IPS-20b (cell line): Measurements from ENCODE around the gene KL.

ENCODE experiments used
- H3K27ac ChIP-seq: one replicate; pipeline ENCODE4 v1.5.1; 2013; ENCODE audit warnings: low read length
- H3K27me3 ChIP-seq: 2 replicates; pipeline ENCODE4 v1.6.1; 2013; ENCODE audit warnings: mild to moderate bottlenecking, low read length, inconsistent platforms; ENCODE audit not compliant: insufficient read depth
- H3K36me3 ChIP-seq: 2 replicates; pipeline ENCODE4 v1.6.1; 2013; ENCODE audit warnings: low read depth, mild to moderate bottlenecking, inconsistent platforms, low read length, moderate library complexity; ENCODE audit not compliant: insufficient read depth
- H3K4me1 ChIP-seq: 2 replicates; pipeline ENCODE4 v1.6.1; 2013; ENCODE audit warnings: mild to moderate bottlenecking, control low read depth, inconsistent platforms, low read length, moderate library complexity; ENCODE audit not compliant: insufficient read depth
- H3K4me3 ChIP-seq: 2 replicates; pipeline ENCODE4 v1.5.1; 2013; ENCODE audit warnings: mild to moderate bottlenecking, low read length, inconsistent platforms
- H3K9ac ChIP-seq: 2 replicates; pipeline ENCODE4 v1.6.1; 2013; ENCODE audit warnings: low read depth, mild to moderate bottlenecking, inconsistent platforms, low read length, moderate library complexity
- H3K9me3 ChIP-seq: 2 replicates; pipeline ENCODE4 v1.6.1; 2013; ENCODE audit warnings: mild to moderate bottlenecking, low read depth, low read length, inconsistent platforms; ENCODE audit not compliant: insufficient read depth

The KL gene

GRCh38 chr13:33050161-33050560 lies 33.9 kb downstream of the KL start:
- Histone ChIP-seq H3K9ac (no peak overlapping the region), H3K27ac (no peak overlapping the region), H3K4me1 (no peaks in the 10 kb centered on the region), H3K36me3 (no peaks in the 10 kb centered on the region), H3K4me3 (no peak overlapping the region), H3K27me3 (no peaks in the 10 kb centered on the region), H3K9me3 (no peaks in the 10 kb centered on the region)

GRCh38 chr13:33051632-33052031 lies 35.4 kb downstream of the KL start:
- no peak overlapping the region for H3K4me3 ChIP-seq

GRCh38 chr13:33052506-33053280 lies 36.5 kb downstream of the KL start:
- no peak overlapping the region for H3K4me3 ChIP-seq
- H3K4me1 ChIP-seq = no peaks in the 10 kb centered on the region
- H3K9me3 ChIP-seq = no peaks in the 10 kb centered on the region
- no peaks in the 10 kb centered on the region for H3K27me3 ChIP-seq
- H3K36me3 ChIP-seq = no peaks in the 10 kb centered on the region
- H3K9ac ChIP-seq = no peak overlapping the region
- H3K27ac ChIP-seq = no peak overlapping the region

More at GRCh38 chr13:33051632-33052031, 35.4 kb downstream of the KL start:
- Histone ChIP-seq H3K36me3 (no peaks in the 10 kb centered on the region), H3K27me3 (no peaks in the 10 kb centered on the region), H3K9ac (no peak overlapping the region), H3K27ac (no peak overlapping the region), H3K9me3 (no peaks in the 10 kb centered on the region), H3K4me1 (no peaks in the 10 kb centered on the region)

- Histone ChIP-seq H3K4me1 (no peaks in the 10 kb centered on the region), H3K9me3 (no peaks in the 10 kb centered on the region), H3K4me3 (no peak overlapping the region), H3K27me3 (no peaks in the 10 kb centered on the region), H3K27ac (no peak overlapping the region), H3K36me3 (no peaks in the 10 kb centered on the region), H3K9ac (no peak overlapping the region)
Measured at GRCh38 chr13:33053397-33054066, 37.3 kb downstream of the KL start.

- Histone ChIP-seq H3K36me3 (no peaks in the 10 kb centered on the region), H3K9me3 (no peaks in the 10 kb centered on the region), H3K27ac (no peak overlapping the region), H3K4me1 (no peaks in the 10 kb centered on the region), H3K9ac (no peak overlapping the region), H3K4me3 (no peak overlapping the region), H3K27me3 (no peaks in the 10 kb centered on the region)
Measured at GRCh38 chr13:33057019-33057780, 41.0 kb downstream of the KL start.

- Histone ChIP-seq H3K4me1 (no peaks in the 10 kb centered on the region), H3K27ac (no peak overlapping the region), H3K27me3 (no peaks in the 10 kb centered on the region), H3K9me3 (no peaks in the 10 kb centered on the region), H3K9ac (no peak overlapping the region), H3K36me3 (no peaks in the 10 kb centered on the region), H3K4me3 (no peak overlapping the region)
Measured at GRCh38 chr13:33058776-33059327, 42.6 kb downstream of the KL start.

- Histone ChIP-seq H3K36me3 (no peaks in the 10 kb centered on the region), H3K4me1 (no peaks in the 10 kb centered on the region), H3K9ac (no peak overlapping the region), H3K9me3 (no peaks in the 10 kb centered on the region), H3K4me3 (no peak overlapping the region), H3K27ac (no peak overlapping the region), H3K27me3 (no peaks in the 10 kb centered on the region)
Measured at GRCh38 chr13:33060815-33061214, 44.6 kb downstream of the KL start.

GRCh38 chr13:33066329-33066728 lies 50.1 kb downstream of the KL start:
- Histone ChIP-seq H3K9me3 (no peaks in the 10 kb centered on the region), H3K36me3 (no peaks in the 10 kb centered on the region), H3K27me3 (no peaks in the 10 kb centered on the region), H3K27ac (no peak overlapping the region), H3K9ac (no peak overlapping the region), H3K4me3 (no peak overlapping the region), H3K4me1 (no peaks in the 10 kb centered on the region)

GRCh38 chr13:33069365-33069764 lies 53.1 kb downstream of the KL start:
- Histone ChIP-seq H3K36me3 (no peaks in the 10 kb centered on the region), H3K27me3 (no peaks in the 10 kb centered on the region), H3K4me1 (peaks cover 10% of the 10 kb centered on the region; the same call in 1 of the 2 replicates), H3K27ac (no peak overlapping the region), H3K9me3 (no peaks in the 10 kb centered on the region), H3K4me3 (no peak overlapping the region), H3K9ac (no peak overlapping the region)

GRCh38 chr13:33070713-33071112 lies 54.5 kb downstream of the KL start:
- H3K36me3 ChIP-seq = no peaks in the 10 kb centered on the region
- no peaks in the 10 kb centered on the region for H3K9me3 ChIP-seq
- H3K27ac ChIP-seq = no peak overlapping the region
- H3K4me1 ChIP-seq = peaks cover 10% of the 10 kb centered on the region; the same call in 1 of the 2 replicates
- no peak overlapping the region for H3K4me3 ChIP-seq
- no peak overlapping the region for H3K9ac ChIP-seq
- no peaks in the 10 kb centered on the region for H3K27me3 ChIP-seq

- Histone ChIP-seq H3K27me3 (no peaks in the 10 kb centered on the region), H3K9me3 (no peaks in the 10 kb centered on the region), H3K4me1 (peaks cover 10% of the 10 kb centered on the region; the same call in 1 of the 2 replicates), H3K36me3 (no peaks in the 10 kb centered on the region), H3K27ac (no peak overlapping the region), H3K4me3 (no peak overlapping the region), H3K9ac (no peak overlapping the region)
Measured at GRCh38 chr13:33072282-33072681, 56.1 kb downstream of the KL start.
